Lower lobe of right lung (tissue), 2 donors: ENCODE measurements around the gene PRKG1. TPM values are rescaled to one million over a fixed set of nuclear protein-coding genes. Genes with fewer than 3 reads are reported as not detected.

Source experiments
- ATAC-seq, 2 donors: fragments of 200-7000 bp; cut with Tn5 transposase; one replicate each; pipeline ENCODE4 v1.9.1; 2020 to 2022; ENCODE audit warnings: mild to moderate bottlenecking in 2 of 2, moderate library complexity in 2 of 2
- DNase-seq: peaks from one replicate; pipeline ENCODE4 v3.0.0-alpha.2; 2020
- H3K27ac ChIP-seq: fragments of 200-600 bp; one replicate; pipeline ENCODE4 v1.8.0; 2022
- H3K27me3 ChIP-seq: fragments of 200-600 bp; one replicate; pipeline ENCODE4 v1.8.0; 2022; ENCODE audit warnings: low read depth
- H3K36me3 ChIP-seq: fragments of 200-600 bp; one replicate; pipeline ENCODE4 v1.8.0; 2022; ENCODE audit warnings: mild to moderate bottlenecking
- H3K4me1 ChIP-seq: fragments of 200-600 bp; one replicate; pipeline ENCODE4 v1.8.0; 2022
- H3K4me3 ChIP-seq: fragments of 200-600 bp; one replicate; pipeline ENCODE4 v1.8.0; 2022; ENCODE audit warnings: mild to moderate bottlenecking
- H3K9me3 ChIP-seq: fragments of 200-600 bp; one replicate; pipeline ENCODE4 v1.8.0; 2022
- intact Hi-C: fragments of 100-400 bp; cut with DNase I; formaldehyde crosslinking; loops from one replicate; pipeline ENCODE4 v1.11.0; 2022
- total RNA-seq: library from RNA; stranded (reverse); fragmentation: NEBNext Ultra II Directional; extraction: Animal tissue kit (Norgen Biotek cat#: 25700); gene quantifications from one replicate; pipeline ENCODE4 v1.2.1, GENCODE V29; 2021
- TF ChIP-seq, protein P1 (sequence below): fragments of 200-600 bp; IDR thresholded peaks from one replicate; pipeline ENCODE4 v1.8.0; 2022; ENCODE audit warnings: antibody characterized with exemption, mild to moderate bottlenecking
- donor health status: DM: no; HTN: yes; CAD: no; lungs with severe emphysema.

PRKG1 gene
- total RNA-seq, 1 donor from 2014 or later, result 23.6 TPM

DNA sequence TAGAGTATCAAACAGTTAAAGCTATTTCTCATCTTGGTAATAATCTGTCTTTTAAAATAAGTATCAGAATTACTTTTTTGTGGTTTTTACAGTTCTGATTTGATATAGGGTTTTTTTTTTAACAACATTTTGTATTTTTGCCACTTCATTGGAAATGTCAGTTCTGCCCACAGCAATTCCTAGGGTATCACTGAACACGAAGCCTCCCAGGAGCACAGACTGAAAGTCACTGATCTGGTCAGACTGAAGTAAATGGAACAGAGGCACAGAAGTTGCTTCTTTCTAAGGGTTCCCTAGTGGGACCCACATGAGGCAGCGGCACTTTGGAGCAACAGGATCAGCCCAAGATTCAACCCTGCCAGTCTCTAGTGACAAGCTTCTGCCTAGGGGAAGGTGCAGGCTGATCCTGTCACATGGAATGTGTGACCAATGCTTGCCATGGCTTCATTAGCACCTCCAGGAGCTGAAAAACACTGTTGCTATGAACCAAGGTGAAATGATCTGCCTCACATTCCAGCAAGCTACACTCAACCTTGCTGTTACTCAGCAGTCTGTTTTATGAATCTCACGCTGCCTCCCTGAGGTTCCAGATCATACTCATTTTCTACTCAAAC is 898.6 kb downstream of the PRKG1 start:
- no peak overlapping the region for H3K4me3 ChIP-seq
- TF ChIP-seq, protein P1, sequence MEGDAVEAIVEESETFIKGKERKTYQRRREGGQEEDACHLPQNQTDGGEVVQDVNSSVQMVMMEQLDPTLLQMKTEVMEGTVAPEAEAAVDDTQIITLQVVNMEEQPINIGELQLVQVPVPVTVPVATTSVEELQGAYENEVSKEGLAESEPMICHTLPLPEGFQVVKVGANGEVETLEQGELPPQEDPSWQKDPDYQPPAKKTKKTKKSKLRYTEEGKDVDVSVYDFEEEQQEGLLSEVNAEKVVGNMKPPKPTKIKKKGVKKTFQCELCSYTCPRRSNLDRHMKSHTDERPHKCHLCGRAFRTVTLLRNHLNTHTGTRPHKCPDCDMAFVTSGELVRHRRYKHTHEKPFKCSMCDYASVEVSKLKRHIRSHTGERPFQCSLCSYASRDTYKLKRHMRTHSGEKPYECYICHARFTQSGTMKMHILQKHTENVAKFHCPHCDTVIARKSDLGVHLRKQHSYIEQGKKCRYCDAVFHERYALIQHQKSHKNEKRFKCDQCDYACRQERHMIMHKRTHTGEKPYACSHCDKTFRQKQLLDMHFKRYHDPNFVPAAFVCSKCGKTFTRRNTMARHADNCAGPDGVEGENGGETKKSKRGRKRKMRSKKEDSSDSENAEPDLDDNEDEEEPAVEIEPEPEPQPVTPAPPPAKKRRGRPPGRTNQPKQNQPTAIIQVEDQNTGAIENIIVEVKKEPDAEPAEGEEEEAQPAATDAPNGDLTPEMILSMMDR, result no peak
- H3K4me1 ChIP-seq, result no peaks in the 10 kb centered on the region
- no peak for DNase-seq
- no peak for ATAC-seq
- intact Hi-C loops, result no loop called here
- no peaks in the 10 kb centered on the region for H3K9me3 ChIP-seq
- H3K36me3 ChIP-seq, result no peaks in the 10 kb centered on the region
- H3K27me3 ChIP-seq, result no peaks in the 10 kb centered on the region
- no peak overlapping the region for H3K27ac ChIP-seq

DNA sequence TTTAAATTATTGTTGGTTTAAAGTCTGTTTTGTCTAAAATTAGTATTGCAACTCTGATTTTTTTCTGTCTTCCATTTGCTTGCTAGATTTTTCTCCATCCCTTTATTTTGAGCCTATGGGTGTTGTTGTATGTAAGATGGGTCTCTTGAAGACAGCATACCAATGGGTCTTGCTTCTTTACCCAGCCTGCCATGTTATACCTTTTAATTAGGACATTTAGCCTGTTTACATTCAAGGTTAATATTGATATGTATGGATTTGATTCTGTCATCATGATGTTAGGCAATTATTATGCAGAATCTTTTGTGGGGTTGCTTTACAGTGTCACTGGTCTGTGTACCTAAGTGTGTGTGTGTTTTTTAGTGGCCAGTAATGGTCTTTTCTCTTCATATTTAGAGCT is 906.5 kb downstream of the PRKG1 start:
- peaks cover 3% of the 10 kb centered on the region for H3K9me3 ChIP-seq
- ATAC-seq (no peak), DNase-seq (no peak)
- no peaks in the 10 kb centered on the region for H3K27me3 ChIP-seq
- TF ChIP-seq, protein P1, result no peak
- no peak overlapping the region for H3K4me3 ChIP-seq
- no peak overlapping the region for H3K27ac ChIP-seq
- intact Hi-C loops, result no loop called here
- no peaks in the 10 kb centered on the region for H3K4me1 ChIP-seq
- no peaks in the 10 kb centered on the region for H3K36me3 ChIP-seq

DNA sequence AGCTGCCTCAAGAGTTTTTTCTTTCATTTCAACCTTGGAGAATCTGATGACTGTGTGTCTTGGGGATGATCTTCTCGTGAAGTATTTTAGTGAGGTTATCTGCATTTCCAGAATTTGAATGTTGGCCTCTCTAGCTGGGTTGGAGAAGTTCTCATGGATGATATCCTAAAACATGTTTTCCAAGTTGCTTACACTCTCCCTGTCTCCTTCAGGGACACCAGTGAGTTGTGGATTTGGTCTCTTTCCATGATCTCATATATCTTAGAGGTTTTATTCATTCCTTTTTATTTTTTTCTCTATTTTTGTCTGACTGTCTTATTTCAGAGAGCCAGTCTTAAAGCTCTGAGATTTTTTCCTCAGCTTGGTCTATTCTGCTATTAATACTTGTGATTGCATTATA is 907.4 kb downstream of the PRKG1 start:
- intact Hi-C loops, result no loop called here
- Histone ChIP-seq H3K4me3 (no peak overlapping the region), H3K27me3 (no peaks in the 10 kb centered on the region), H3K9me3 (peaks cover 3% of the 10 kb centered on the region), H3K4me1 (no peaks in the 10 kb centered on the region), H3K36me3 (no peaks in the 10 kb centered on the region), H3K27ac (no peak overlapping the region)
- DNase-seq (no peak), ATAC-seq (no peak)
- TF ChIP-seq, protein P1, result no peak

DNA sequence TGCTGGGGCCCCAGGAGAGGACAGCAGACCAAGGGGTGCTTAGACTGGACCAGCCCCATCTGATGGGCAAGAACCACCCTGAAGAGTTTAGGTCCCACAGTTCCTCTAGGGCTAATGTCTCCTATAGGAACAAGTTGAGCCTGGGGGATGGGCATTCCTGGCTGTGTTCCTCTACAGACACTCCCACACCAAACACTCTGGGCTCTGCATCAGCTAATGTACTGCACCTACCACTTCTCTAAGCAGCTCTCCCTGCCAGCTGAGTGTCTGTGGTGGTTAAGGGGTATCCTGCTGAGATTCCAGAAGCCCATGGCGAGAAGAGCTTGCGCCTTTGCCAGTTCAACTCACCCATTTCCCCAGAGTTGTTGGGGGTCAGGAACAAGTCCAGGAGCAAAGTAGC is 909.2 kb downstream of the PRKG1 start:
- TF ChIP-seq, protein P1, result no peak
- Histone ChIP-seq H3K27ac (no peak overlapping the region), H3K36me3 (no peaks in the 10 kb centered on the region), H3K4me1 (no peaks in the 10 kb centered on the region), H3K4me3 (no peak overlapping the region), H3K9me3 (peaks cover 3% of the 10 kb centered on the region), H3K27me3 (no peaks in the 10 kb centered on the region)
- ATAC-seq (no peak), DNase-seq (no peak)
- intact Hi-C loops, result no loop called here

DNA sequence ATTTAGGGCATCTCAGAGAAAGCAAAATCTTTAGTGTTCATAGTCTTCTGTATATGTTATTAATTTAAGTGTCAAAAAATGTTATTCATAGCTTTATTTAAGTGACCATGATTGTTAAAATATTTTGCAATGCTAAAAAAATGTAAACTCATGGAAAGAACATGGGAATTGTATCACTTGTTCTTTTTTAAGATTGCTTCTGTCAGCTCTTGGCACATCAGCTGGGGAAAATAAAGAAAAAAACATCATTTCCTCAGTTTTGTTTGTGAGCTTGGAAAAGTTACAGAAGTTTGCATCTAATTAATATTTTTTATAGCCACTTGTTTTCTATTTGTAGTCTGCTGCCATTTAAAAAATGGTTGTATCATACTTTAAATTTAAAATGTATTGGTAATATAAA is 911.0 kb downstream of the PRKG1 start:
- TF ChIP-seq, protein P1, result no peak
- Histone ChIP-seq H3K4me1 (no peaks in the 10 kb centered on the region), H3K9me3 (no peaks in the 10 kb centered on the region), H3K27ac (no peak overlapping the region), H3K36me3 (no peaks in the 10 kb centered on the region), H3K27me3 (no peaks in the 10 kb centered on the region), H3K4me3 (no peak overlapping the region)
- no peak for DNase-seq
- intact Hi-C loops, result no loop called here
- ATAC-seq, result no peak

DNA sequence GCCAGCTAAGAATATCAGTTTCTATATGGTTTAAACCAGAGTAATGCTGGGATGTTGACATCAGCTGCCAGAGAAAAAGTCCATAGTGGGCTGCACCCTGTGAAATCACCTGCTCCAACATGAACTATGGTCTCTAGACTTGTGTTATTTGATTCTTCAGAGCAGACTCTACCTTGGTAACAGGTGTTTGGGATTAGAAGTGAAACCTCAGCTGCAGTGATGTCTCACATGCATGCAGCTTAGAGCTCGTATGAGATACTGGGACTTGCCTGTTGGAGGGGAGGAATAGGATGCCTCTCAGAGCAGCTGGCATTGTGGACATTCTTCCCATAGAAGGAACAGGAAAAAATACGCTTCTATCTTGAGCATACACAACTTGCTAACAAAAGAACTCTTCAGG is 912.2 kb downstream of the PRKG1 start:
- ATAC-seq, result no peak
- H3K4me3 ChIP-seq, result no peak overlapping the region
- no peaks in the 10 kb centered on the region for H3K9me3 ChIP-seq
- H3K27ac ChIP-seq, result no peak overlapping the region
- TF ChIP-seq, protein P1, result no peak
- H3K4me1 ChIP-seq, result no peaks in the 10 kb centered on the region
- H3K36me3 ChIP-seq, result no peaks in the 10 kb centered on the region
- H3K27me3 ChIP-seq, result no peaks in the 10 kb centered on the region
- no peak for DNase-seq
- intact Hi-C loops, result no loop called here
